KOPT-K1 (cell line): Measurements from ENCODE around the gene ZNF337.
"Not testable (repeated sequence)": the region's sequence is repeated elsewhere in the genome, so short reads cannot be mapped to it uniquely, and the experiment has no call there.

Experiments used
- H3K27ac ChIP-seq: fragments of 200-600 bp; sonication (generic); 2 replicates; pipeline ENCODE4 v1.5.1; 2016; ENCODE audit warnings: antibody characterized with exemption, mild to moderate bottlenecking, low read depth, low read length; ENCODE audit not compliant: poor library complexity, severe bottlenecking
- H3K36me3 ChIP-seq: fragments of 200-600 bp; sonication (generic); 2 replicates; pipeline ENCODE4 v1.5.1; 2017; ENCODE audit warnings: antibody characterized with exemption, mild to moderate bottlenecking, low read length, moderate library complexity; ENCODE audit not compliant: insufficient read depth
- H3K9me3 ChIP-seq: fragments of 200-600 bp; sonication (generic); 2 replicates; pipeline ENCODE4 v1.5.1; 2017; ENCODE audit warnings: antibody characterized with exemption, low read length, mild to moderate bottlenecking; ENCODE audit not compliant: insufficient read depth, poor library complexity, severe bottlenecking

Gene ZNF337

GRCh38 chr20:25706793-25707192, 10.1 kb upstream of the ZNF337 start:
- no peak overlapping the region for H3K27ac ChIP-seq
- H3K36me3 ChIP-seq = no peaks in the 10 kb centered on the region
- H3K9me3 ChIP-seq = peaks cover 2% of the 10 kb centered on the region

- no peak overlapping the region for H3K27ac ChIP-seq
- no peaks in the 10 kb centered on the region for H3K36me3 ChIP-seq
- peaks cover 2% of the 10 kb centered on the region for H3K9me3 ChIP-seq
Observed at GRCh38 chr20:25705830-25706351, 9.2 kb upstream of the ZNF337 start.

GRCh38 chr20:25704303-25704702, 7.7 kb upstream of the ZNF337 start:
- not testable (repeated sequence) for H3K36me3 ChIP-seq, H3K27ac ChIP-seq
- H3K9me3 ChIP-seq = peaks cover 18% of the 10 kb centered on the region

GRCh38 chr20:25700835-25701234, 4.2 kb upstream of the ZNF337 start:
- H3K9me3 ChIP-seq = peaks cover 18% of the 10 kb centered on the region
- not testable (repeated sequence) for H3K27ac ChIP-seq, H3K36me3 ChIP-seq

- Histone ChIP-seq H3K36me3 (no peaks in the 10 kb centered on the region), H3K27ac (no peak overlapping the region), H3K9me3 (peaks cover 18% of the 10 kb centered on the region)
Observed at GRCh38 chr20:25699914-25700313, 3.3 kb upstream of the ZNF337 start.

GRCh38 chr20:25697132-25697446, 436 bp upstream of the ZNF337 start:
- peak overlapping the region; percentile 81 for H3K27ac ChIP-seq
- H3K9me3 ChIP-seq = peaks cover 15% of the 10 kb centered on the region
- H3K36me3 ChIP-seq = peaks cover 5% of the 10 kb centered on the region; the same call in 1 of the 2 replicates

GRCh38 chr20:25695532-25696370, 902 bp downstream of the ZNF337 start:
- Histone ChIP-seq H3K27ac (peak overlapping the region; percentile 81), H3K36me3 (peaks cover 19% of the 10 kb centered on the region), H3K9me3 (peaks cover 14% of the 10 kb centered on the region)

GRCh38 chr20:25692499-25692898, 4.2 kb downstream of the ZNF337 start:
- H3K27ac ChIP-seq = no peak overlapping the region

GRCh38 chr20:25690427-25690826, 6.2 kb downstream of the ZNF337 start:
- Histone ChIP-seq H3K36me3 (peaks cover 42% of the 10 kb centered on the region), H3K9me3 (no peaks in the 10 kb centered on the region), H3K27ac (no peak overlapping the region)

More at GRCh38 chr20:25692499-25692898, 4.2 kb downstream of the ZNF337 start:
- peaks cover 31% of the 10 kb centered on the region for H3K36me3 ChIP-seq
- no peaks in the 10 kb centered on the region for H3K9me3 ChIP-seq

- Histone ChIP-seq H3K36me3 (peaks cover 59% of the 10 kb centered on the region), H3K27ac (peak overlapping the region; percentile 37), H3K9me3 (peaks cover 9% of the 10 kb centered on the region)
Observed at GRCh38 chr20:25686081-25687067, 10.3 kb downstream of the ZNF337 start.

GRCh38 chr20:25685276-25686080, 11.2 kb downstream of the ZNF337 start:
- Histone ChIP-seq H3K9me3 (peaks cover 9% of the 10 kb centered on the region), H3K36me3 (peaks cover 59% of the 10 kb centered on the region), H3K27ac (peak overlapping the region; percentile 37)

- H3K27ac ChIP-seq, H3K9me3 ChIP-seq: not testable (repeated sequence)
- peaks cover 64% of the 10 kb centered on the region for H3K36me3 ChIP-seq
Observed at GRCh38 chr20:25683826-25684225, 12.8 kb downstream of the ZNF337 start.

GRCh38 chr20:25683050-25683449, 13.6 kb downstream of the ZNF337 start:
- Histone ChIP-seq H3K9me3 (peaks cover 9% of the 10 kb centered on the region), H3K27ac (no peak overlapping the region), H3K36me3 (peaks cover 72% of the 10 kb centered on the region)

GRCh38 chr20:25676164-25676809, 20.4 kb downstream of the ZNF337 start:
- no peak overlapping the region for H3K27ac ChIP-seq
- no peaks in the 10 kb centered on the region for H3K9me3 ChIP-seq
- H3K36me3 ChIP-seq = peaks cover 87% of the 10 kb centered on the region
